HK-2 (cell line): Measurements from ENCODE around the gene SENP6.
"Not testable (repeated sequence)": the region's sequence is repeated elsewhere in the genome, so short reads cannot be mapped to it uniquely, and the experiment has no call there.

Experiments used
- DNase-seq: peaks from one replicate; pipeline ENCODE4 v3.0.0-alpha.2; 2018; ENCODE audit not compliant: unreplicated experiment

The SENP6 gene

DNA sequence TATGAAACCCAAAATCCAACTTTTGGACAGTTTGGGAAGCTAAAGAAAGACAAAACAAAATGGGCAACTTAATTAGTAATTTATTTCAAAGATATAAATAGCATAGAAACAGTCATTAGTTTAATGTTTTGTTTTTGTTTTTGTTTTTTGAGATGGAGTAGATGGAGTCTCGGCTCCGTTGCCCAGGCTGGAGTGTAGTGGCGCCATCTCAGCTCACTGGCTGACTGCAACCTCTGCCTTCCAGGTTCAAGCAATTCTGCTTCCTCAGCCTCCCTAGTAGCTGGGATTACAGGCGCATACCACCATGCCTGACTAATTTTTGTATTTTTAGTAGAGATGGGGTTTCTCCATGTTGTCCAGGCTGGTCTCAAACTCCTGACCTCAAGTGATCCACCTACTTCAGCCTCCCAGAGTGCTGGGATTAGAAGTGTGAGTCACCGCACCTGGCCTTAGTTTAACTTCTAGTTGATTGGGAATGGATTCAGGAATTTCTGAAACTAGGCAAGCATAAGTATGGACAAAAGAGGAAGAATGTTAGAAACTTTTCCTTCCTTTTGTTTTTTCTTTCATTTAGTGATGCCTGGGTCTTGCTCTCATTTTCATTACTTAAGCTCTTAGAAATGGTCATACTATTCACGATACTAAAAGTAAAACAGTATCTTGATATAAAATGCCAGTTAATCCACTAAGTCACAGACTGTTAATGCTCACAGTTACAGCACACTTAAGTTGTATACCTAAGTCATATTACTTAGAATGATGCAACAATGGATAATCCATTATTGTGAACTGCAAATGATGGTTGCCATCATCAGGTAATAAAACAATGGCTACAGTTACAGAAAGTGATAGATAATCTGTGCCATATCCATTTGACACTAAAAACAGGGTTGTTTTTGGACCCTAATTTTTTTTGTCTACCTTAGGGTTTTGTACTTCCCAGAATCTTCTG is 8.2 kb downstream of the SENP6 start:
- DNase-seq: no peak

DNA sequence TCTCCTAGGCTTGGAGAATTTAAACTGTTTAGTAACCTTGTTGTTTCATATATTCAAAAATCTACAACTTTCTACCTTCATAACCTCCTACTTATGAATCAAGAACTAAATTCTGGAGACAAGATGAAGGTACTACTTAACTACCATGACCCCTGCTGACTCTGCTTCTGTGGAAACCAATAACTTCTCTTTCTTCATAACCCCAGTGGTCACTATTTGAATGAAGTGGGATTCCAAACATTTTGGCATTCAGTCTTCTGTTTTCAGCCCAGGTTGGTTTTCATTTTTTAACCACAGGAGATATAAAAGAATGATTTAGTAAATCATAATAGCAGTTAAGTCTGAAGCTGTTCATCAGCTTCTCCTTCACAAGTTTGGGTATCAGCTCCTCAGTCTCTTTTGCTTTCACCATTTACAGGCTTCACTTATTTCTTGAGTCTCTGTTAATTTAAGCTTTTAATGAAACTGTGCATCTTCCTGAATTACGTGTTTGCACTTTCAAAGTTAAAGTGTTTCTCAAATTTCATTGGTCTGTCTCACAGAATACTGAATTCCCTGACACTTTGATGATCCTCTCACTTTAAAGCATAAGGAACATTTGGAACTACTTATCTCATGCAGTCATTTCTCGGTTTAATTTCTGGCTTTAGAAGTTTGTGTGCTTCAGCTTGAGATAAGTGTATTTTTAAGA is 9.5 kb downstream of the SENP6 start:
- no peak for DNase-seq

DNA sequence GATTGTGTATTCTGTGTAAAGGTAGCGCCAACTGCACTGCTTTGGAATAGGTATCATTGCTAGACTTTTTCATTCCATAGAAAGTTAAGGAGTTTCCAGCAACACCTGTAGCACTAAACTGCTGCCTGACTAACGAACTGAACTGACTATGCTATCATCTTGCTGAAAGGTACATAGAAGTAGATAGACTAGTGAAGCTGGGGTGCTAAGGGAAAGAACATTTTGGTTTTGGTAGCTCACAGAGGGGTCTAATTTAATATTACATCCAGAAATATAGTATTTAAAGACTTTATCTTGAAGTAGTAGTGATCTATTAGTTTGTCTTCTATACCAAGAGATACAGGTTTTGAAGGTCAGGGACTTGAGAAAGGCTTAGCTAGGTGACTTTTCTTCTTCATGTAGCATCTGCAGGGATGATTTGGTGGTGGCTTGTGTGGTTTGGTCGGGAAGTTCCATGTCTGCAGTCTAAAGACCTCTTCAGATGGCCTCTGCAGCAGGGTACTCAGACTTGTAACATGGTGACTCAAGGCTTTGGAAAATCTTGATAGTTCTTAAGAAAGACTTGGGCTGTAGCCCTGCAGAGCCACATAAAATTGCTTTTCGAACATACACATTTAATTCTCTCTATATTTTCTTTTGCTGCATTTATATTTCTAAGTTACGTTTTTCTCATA is 10.2 kb downstream of the SENP6 start:
- no peak for DNase-seq

DNA sequence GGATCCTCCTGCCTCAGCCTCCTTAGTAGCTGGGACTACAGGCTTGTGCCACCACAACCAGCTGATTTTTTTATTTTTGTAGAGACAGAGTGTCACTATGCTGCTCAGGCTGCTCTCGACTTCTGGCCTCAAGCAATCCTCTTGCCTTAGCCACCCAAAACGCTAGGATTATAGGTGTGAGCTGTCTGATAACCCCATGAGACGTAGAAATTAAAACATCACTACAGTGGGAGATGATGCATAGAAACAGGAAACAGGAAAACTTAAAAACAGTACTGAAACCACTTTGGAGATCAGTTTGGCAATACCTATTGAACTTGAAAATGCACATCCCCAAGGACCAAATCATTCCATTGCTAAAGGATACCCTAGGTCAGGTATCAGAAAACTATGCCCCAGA is 10.8 kb downstream of the SENP6 start:
- DNase-seq: no peak

DNA sequence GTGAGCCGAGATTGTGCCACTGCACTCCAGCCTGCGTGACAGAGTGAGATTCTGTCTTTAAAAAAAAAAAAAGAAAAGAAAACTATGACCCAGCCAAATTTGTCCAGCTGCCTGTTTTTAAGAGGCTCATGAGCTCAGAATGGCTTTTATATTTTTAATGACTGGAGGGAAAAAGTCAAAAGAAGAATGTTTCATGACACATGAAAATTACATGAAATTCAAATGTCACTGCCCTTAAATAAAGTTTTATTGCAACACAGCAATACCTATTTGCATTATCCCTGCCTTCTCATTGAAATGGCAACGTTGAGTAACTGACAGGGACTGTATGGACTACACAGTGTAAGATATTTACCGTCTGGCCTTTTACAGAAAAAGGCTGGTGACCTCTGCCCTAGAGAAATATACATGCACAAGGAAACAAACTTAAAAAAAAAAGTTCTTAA is 11.4 kb downstream of the SENP6 start:
- DNase-seq: no peak

DNA sequence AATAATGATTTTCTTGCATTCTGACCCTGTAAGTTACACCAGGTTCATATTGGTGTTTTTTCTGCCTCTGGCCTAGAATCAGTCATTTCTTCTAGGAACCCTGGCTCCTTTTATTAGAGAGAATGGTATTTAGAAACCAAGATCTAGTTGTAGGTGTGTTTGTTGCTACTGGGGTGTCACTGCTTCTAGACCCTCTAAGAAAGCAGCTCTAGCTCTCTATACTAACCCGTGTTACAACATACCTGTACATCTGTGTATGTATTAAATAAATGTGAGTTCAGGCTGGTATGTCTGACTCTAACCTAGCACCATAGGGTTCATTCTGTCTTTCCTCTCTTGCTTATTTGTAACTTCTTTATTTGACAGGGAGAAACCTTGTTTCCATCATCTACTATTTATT is 16.8 kb downstream of the SENP6 start:
- no peak for DNase-seq

DNA sequence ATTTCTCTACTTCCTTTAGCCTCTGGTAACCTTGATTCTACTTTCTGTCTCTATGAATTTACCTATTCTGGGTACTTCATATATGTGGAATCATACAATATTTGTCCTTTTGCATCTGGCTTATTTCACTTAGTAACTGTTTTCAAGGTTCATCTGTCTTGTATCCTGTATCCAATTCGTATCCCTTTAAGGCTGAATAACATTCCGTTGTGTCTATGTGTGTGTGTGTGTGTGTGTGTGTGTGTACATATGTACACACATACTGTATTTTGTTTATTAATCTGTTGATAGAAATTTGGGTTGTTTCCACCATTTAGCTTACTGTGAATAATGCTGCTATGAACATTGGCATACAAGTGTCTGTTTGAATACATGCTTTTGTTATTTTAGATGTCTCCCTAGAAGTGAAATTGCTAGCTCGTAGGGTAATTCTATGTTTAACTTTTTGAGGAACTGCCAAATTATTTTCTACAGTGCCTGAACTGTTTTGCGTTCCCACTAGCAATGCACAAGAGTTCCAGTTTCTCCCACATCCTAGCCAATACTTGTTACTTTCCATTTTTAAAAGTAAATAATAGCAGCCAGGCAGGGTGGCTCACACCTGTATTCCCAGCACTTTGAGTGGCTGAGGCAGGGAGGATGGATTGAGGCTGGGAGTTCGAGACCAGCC is 17.7 kb downstream of the SENP6 start:
- DNase-seq: no peak

DNA sequence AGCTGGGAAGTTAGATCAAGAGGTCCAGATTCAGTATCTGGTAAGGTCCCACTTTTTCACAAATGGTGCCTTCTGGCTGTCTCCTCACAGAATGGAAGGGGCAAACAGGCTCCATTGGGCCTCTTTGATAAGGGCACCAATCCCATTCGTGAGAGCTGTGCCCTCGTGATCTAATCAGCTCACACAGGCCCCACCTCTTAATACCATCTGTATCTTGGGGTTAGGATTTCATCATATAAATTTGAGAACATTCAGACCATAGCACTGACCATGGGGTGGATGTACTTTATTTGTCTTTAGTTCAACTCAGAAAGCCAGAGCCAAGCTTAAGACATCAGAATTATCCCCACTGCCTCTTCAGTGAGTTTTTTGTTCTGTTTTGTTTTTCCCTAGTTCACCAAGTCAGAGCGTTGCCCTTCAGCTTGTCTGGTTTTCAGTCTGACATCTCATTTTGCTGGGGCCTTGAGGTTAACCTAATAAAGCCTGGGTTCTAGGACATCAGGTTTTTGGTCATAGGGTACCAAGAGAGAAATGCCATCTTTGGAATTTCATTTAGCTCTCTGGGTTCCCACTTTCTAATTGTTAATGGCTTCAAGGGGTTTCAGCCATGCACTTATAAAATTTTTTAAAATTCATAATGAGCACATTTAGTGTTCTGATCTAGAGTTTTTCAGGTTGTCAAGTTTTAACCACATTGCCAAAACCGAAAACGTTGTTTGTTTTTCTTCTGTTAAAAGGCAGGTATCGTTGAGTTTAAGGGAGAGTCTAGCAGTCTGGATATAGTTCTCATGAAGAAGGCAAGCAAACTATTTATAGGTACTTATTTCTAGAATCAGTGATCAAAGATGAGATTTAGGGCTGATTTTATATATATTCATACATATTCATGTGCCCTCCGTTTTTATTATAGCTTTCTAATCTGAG is 19.0 kb downstream of the SENP6 start:
- no peak for DNase-seq

DNA sequence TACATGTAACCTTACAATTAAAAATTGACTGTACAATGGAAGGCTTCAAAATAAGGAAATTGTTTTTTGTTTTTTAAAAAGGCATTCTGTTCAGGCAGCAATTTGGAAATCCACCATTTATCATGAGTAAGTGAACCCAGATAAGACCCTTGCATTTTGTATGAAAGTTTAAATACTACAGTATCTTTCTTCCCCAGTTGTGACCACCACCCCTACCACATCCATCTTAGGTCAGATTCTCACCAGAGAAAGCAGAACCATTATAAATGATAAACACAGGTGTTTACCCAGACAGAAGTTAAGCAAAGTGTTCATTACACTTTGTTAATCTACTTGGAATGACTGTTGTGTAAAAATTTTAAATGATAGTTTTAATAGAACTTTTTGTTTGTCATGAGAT is 20.2 kb downstream of the SENP6 start:
- no peak for DNase-seq

DNA sequence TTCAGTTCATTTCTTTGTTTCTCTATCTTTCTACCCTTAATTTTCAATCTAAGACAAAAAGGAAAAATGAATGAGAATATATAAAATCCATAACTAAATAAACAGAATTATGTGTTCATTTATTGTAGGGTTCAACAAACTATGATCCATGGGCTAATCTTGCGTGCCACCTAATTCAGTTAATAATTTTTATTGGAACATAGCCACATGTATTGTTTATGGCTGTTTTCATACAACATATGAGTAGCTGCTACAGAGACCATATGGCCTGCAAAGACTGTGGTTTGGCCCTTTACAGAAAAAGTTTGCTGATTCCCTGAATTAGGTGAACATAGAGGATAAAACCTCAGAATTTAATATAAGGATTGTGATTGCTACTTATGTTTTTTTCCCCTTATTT is 21.8 kb downstream of the SENP6 start:
- no peak for DNase-seq

DNA sequence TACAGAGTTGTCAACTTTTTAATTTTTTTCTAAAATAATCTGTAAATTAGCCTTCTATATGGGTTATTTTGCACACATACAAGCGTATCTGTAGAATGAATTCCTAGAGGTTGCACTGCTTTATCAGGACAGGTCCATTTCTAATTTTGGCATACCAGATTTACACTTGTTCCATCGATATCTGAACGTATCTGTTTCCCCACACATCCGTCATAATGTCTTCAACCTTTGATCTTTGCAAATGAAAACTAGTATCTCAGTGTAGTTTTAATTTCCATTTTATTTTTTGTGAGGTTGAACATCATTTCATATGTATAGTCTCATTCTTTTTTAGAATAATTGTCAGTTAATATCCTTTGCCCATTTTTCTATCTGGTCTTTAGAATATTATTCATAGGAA is 22.7 kb downstream of the SENP6 start:
- no peak for DNase-seq

DNA sequence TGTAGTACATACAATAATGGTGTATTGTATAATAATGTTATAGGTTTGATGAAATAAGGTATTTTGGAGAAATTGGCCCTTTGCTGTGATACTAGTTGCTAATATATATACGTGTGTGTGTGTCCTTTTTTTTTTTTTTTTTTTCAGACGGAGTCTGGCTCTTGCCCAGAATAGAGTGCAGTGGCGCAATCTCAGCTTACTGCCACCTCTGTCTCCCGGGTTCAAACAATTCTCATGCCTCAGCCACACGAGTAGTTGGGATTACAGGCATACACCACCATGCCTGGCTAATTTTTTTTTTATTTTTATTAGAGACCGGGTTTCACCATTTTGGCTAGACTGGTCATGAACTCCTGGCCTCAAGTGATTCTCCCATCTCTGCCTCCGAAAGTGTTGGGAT is 23.3 kb downstream of the SENP6 start:
- no peak for DNase-seq

DNA sequence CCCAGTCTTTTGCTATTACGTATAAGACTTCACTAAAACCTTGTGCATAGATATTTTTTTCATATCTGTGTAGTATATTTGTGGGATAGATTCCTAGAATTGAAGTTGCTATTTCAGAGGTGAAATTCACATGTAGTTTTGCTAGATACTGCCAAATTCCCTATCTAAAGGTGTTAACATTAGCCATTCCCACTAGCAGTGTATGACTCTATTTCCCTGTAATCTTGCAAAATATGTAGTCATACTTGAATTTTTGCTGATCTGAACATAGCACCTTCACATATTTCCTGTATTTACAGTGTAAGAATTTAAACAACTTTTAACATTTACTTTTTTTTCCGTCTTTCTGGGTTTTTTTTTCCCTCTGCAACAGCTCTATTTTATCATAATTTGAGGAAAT is 24.9 kb downstream of the SENP6 start:
- DNase-seq: no peak

DNA sequence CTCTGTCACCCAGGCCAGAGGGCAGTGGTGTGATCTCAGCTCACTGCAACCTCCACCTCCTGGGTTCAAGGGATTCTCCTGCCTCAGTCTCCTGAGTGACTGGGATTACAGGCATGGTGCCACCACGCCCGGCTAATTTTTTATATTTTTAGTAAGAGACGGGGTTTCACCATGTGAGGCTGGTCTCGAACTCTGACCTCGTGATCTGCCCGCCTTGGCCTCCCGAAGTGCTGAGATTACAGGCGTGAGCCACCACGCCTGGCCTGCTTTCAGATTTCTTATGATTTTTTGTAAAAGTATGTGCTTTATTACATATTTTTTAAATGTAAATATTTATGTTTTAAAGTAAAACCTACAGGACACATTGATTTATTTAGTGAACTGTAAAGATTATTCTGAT is 26.0 kb downstream of the SENP6 start:
- DNase-seq: not testable (repeated sequence)

DNA sequence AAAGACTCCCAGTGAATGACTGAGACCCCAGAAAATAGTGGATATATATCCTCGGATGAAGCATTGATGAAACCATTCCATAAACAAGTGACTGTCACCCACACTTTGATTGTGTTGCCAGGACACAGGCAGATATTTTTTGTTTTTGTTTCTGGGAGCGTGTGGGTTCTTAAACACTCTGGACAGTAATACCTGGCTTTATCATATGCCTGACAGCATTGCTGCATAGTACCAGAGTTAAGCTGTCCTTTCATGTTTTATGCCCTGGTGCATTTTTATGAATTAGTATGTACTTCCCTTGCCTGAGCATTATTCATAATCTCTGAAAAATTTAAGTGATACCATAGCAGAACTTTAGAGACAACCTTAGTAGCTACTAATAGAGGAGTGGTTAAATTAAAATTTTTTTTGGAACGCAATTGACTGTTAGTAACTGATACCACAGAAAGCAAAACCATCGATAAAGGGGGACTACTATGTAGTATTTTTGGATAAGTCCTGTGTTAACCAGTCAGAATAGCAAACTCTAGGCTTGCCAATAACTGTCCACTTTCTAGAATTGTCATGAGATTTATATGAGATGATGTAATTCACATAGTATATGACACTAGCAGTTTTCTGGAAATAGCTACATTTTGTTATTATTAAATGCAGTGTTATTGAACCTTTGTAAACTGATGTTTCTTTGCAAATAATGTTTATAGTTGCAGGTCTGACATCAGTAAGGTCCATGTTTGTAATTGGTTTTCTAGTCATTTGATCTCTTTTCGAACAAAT is 30.4 kb downstream of the SENP6 start:
- no peak for DNase-seq

DNA sequence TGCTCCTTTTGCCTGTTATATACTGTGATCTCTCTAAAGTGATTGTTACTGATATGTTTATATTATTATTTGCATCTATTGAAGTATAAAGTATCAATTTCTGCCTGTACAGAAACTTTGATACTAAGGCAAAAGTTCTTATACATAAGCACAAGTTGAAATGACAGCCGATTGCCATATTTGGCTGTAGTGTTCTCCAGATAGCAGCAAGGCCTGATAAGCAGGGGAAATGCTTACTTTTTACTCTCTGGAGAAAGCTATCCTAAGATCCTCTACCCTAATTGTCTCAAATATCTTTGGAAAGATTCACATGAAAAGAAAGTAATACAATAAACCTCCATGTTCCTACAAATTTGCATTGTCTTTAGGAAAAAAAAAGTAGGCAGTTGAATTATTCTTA is 31.4 kb downstream of the SENP6 start:
- DNase-seq: no peak

DNA sequence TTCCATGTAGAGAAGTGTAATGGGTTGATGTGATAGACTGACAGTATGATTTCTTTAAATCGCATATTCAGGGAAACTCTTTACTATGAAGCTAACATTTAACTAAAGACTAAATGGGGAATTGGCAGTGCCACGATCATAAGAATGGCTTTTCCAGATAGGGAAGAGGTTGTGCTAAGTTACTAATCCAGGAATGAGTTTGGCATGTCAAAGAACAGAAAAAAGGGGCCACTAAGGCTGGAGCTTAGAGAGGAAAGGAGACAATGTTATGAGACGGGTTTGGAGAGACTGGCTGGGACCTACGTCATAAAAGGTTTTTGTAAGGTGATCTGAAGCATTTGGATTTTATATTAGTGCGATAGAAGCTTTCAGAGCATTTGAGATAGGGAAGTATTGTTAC is 40.6 kb downstream of the SENP6 start:
- DNase-seq: no peak

DNA sequence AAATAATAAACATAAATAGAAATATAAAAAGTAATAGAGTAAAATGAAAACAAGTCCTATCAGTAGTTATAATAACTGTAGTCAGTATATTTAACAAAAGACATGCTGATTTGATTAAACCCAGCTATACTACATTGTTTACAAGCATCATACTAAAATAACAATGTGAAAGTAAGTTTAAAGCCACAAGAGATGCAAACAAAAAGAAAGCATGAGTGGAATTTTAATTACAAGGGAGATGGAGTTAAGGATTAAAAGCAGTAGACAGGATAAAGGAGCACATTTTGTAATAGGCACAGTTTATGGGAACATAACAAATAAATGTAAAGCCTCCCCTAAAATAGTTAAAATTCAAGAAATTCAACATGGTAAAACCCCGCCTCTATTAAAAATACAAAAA is 41.5 kb downstream of the SENP6 start:
- no peak for DNase-seq

DNA sequence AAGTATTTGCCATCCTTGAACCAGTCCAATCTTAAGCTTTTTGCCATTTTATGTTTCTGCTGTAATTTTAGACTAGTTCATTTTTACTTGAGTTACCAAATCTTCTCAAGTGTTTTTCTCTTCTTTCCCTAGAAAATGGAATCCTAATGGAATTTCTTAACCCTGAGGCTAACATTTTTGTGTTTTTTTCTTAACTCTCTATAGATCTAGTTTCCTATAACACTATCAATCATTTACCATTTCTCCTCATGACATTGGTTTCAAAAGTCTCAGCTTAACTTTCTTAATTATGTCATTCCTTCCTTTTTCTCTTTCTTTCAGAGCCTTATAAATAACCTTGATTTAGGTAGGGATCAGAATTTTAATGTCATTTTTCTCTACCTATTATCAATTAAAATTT is 54.8 kb downstream of the SENP6 start:
- DNase-seq: no peak

DNA sequence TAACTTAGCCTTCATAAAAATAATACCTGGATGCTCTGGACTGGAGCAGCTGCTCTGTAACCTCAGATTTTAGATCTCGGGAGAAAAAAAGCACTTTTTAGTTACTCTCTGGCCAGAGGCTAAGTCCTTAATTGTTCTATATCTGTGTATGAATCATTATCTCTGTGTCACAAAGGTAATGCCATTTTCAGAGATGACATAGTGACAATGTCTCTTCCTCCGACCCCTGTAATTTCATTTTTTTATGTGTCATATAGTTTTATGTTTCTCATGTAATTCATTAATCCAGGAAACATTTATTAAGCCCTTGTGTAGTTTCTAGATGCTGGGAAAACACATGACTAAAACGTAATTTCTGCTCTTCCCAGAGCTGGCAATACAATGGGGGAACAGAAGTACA is 55.6 kb downstream of the SENP6 start:
- DNase-seq: no peak
